IPS DF 4.7 (cell line): ENCODE results near the gene USP7.

Experiments
- DNase-seq: peaks from one replicate; pipeline ENCODE4 v3.0.0-alpha.2; 2013; ENCODE audit warnings: low spot score; ENCODE audit errors: extremely low read depth

The USP7 gene

GRCh38 chr16:8862309-8863130 is 101.2 kb downstream of the USP7 start:
- DNase-seq, result no peak

GRCh38 chr16:8861563-8862308 is 102.0 kb downstream of the USP7 start:
- DNase-seq, result no peak

GRCh38 chr16:8859913-8860881 is 103.5 kb downstream of the USP7 start:
- no peak for DNase-seq

GRCh38 chr16:8858994-8859912 is 104.5 kb downstream of the USP7 start:
- no peak for DNase-seq

- no peak for DNase-seq
These were observed 107.7 kb downstream of the USP7 start for GRCh38 chr16:8855972-8856371.

GRCh38 chr16:8855051-8855786 is 108.5 kb downstream of the USP7 start:
- DNase-seq, result no peak

- DNase-seq, result no peak
These were observed 109.3 kb downstream of the USP7 start for GRCh38 chr16:8854298-8854948.

GRCh38 chr16:8853611-8854010 is 110.1 kb downstream of the USP7 start:
- no peak for DNase-seq

GRCh38 chr16:8853150-8853549 is 110.6 kb downstream of the USP7 start:
- no peak for DNase-seq

GRCh38 chr16:8852534-8852933 is 111.2 kb downstream of the USP7 start:
- no peak for DNase-seq

- no peak for DNase-seq
These were observed 111.8 kb downstream of the USP7 start for GRCh38 chr16:8851761-8852403.

GRCh38 chr16:8850279-8850885 is 113.3 kb downstream of the USP7 start:
- no peak for DNase-seq

- no peak for DNase-seq
These were observed 114.2 kb downstream of the USP7 start for GRCh38 chr16:8849411-8850011.

- no peak for DNase-seq
These were observed 114.7 kb downstream of the USP7 start for GRCh38 chr16:8848939-8849391.

GRCh38 chr16:8848231-8848938 is 115.3 kb downstream of the USP7 start:
- no peak for DNase-seq

- DNase-seq, result no peak
These were observed 116.1 kb downstream of the USP7 start for GRCh38 chr16:8847623-8848022.

GRCh38 chr16:8847145-8847544 is 116.6 kb downstream of the USP7 start:
- DNase-seq, result no peak
